ENCODE measurements around the gene ARMH1.
A peak's percentile ranks its signal among the peaks of the same experiment; 100 is the strongest.

ARMH1 gene

DNA sequence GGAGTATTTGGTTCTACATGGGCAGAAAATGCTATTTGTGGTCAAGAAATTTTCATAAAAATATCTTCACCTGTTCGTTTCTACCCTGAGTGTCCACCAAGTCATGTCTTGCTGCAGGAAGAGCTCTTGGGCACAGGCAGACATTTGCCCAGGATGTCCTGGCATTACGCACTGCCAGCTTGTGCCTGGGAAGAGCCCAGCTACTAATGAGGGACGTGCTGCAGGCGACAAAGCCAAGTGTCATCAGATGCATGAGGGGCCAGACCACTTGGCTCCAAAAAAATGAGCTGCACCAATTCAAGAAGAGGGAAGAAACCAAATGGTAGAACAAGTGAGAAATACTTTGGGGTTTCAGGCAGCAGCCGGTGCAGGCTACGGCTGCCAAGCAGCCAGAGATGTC, 43.6 kb downstream of the ARMH1 start:
- no peaks in the 10 kb centered on the region for H3K9me3 ChIP-seq (ENCODE audit: low read length)
- no peaks in the 10 kb centered on the region for H3K4me1 ChIP-seq (ENCODE audit: insufficient read depth, low read length)
- no peak overlapping the region for H3K4me3 ChIP-seq (ENCODE audit: low read length)
- no peaks in the 10 kb centered on the region for H3K27me3 ChIP-seq (ENCODE audit: insufficient read depth, low read length)
- H3K36me3 ChIP-seq (ENCODE audit: insufficient read depth, low read length) = no peaks in the 10 kb centered on the region
- no peak overlapping the region for H2AFZ ChIP-seq (ENCODE audit: low read depth, low read length)

DNA sequence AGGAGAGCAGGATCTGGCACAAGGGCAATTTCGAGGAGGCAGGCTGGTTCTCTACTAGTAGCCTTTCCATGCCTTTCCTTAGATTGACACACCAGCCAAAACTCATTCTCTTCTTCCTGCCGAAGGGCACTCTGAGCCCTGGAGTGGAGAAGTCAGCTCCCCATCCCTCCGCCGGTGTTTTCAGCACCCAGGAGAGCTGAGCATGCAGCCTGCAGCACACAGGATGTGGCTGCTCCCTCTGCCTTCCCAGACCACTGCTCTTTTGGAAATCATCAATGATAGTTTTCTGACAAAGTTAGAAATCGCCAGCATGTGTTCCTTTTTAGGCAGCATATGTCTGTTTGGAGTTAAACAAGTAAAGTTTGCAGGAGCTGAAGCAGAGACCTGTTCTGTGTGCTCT, 44.8 kb downstream of the ARMH1 start:
- no peaks in the 10 kb centered on the region for H3K27me3 ChIP-seq (ENCODE audit: insufficient read depth, low read length)
- H2AFZ ChIP-seq (ENCODE audit: low read depth, low read length) = no peak overlapping the region

DNA sequence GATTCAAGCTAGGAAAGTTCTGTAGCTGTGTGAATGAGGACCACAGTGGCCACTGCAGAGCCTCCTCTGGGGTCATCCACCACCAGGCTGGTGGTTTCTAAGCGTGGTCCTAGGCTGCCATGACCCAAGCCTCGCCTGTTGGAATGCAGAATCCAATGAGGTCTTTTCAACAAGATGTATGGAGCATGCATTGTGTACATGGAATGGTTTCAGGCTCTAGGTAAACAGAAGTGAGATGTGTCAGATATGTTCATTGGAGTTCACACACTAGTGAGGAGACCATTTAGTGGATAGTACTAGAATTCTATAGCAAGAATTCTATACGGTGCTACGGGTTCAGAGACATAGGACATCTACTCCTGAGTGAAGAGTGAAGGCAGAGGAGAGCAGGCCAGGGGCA, 45.8 kb downstream of the ARMH1 start:
- Histone ChIP-seq H2AFZ (ENCODE audit: low read depth, low read length) (no peak overlapping the region), H3K27me3 (ENCODE audit: insufficient read depth, low read length) (no peaks in the 10 kb centered on the region), H3K9me3 (ENCODE audit: low read length) (no peaks in the 10 kb centered on the region), H3K36me3 (ENCODE audit: insufficient read depth, low read length) (no peaks in the 10 kb centered on the region), H3K4me1 (ENCODE audit: insufficient read depth, low read length) (no peaks in the 10 kb centered on the region), H3K4me3 (ENCODE audit: low read length) (no peak overlapping the region)

More for the DNA sequence above, 44.8 kb downstream of the ARMH1 start:
- H3K36me3 ChIP-seq (ENCODE audit: insufficient read depth, low read length) = no peaks in the 10 kb centered on the region
- no peaks in the 10 kb centered on the region for H3K4me1 ChIP-seq (ENCODE audit: insufficient read depth, low read length)
- no peak overlapping the region for H3K4me3 ChIP-seq (ENCODE audit: low read length)
- no peaks in the 10 kb centered on the region for H3K9me3 ChIP-seq (ENCODE audit: low read length)

DNA sequence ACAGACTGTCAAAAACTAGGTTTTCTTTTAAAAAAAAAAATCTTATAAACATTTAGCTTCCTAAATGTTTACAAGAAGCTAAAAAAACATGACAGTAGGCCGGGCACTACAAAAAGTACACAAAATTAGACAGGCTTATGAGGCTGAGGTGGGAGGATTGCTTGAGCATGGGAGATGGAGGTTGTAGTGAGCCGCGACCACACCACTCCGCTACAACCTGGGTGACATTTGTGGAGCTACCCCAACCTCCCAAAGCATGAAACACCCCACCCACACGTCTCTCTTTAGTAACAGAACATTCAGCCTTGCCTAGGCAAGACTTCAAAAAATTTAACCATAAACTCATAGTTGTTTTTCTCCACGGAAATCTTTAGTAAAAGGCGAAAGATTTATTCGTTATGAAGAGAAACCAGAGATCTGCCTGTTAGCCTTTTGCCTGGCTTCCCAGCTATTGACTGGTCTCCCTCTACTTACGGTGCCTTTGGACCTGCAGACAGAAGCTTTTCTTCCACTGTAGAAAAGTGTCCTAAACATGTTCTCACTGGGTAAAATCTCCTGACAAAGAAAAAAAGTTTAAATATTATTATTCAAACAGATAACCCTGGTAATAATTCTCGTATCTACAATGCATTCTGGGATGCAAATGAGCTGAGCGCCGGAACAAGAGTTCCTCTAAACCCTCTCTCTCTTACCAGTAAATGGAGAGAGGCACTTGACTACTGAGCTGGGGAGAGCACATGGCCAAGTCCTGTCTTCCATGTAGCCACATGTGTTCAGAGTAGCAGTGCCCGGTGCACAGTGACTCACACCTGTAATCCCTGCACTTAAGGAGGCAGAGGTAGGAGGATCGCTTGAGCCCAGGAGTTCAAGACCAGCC, 47.2 kb downstream of the ARMH1 start:
- H3K9me3 ChIP-seq (ENCODE audit: low read length) = no peaks in the 10 kb centered on the region
- H3K4me1 ChIP-seq (ENCODE audit: insufficient read depth, low read length) = no peaks in the 10 kb centered on the region
- no peaks in the 10 kb centered on the region for H3K27me3 ChIP-seq (ENCODE audit: insufficient read depth, low read length)
- no peak overlapping the region for H2AFZ ChIP-seq (ENCODE audit: low read depth, low read length)
- H3K36me3 ChIP-seq (ENCODE audit: insufficient read depth, low read length) = no peaks in the 10 kb centered on the region
- no peak overlapping the region for H3K4me3 ChIP-seq (ENCODE audit: low read length)

DNA sequence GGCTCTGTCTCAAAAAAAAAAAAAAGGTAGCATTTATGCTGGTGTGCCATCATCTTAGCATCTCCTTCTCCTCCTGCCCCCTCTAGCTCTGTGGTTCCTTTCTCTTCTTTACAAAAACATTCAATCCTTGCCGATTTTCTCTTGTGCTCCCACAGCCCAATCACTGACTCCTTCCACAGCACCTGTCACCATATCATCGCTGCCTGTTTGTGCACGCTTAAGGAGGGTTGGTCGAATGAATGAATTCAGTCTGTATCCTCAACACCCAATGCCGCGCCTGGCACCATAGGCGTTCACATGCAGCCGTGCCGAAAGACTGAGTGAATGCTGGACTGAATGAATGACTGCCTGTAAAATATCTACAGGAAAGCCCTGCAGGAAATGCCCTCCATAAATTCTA, 48.5 kb downstream of the ARMH1 start:
- Histone ChIP-seq H3K4me1 (ENCODE audit: insufficient read depth, low read length) (no peaks in the 10 kb centered on the region), H3K36me3 (ENCODE audit: insufficient read depth, low read length) (no peaks in the 10 kb centered on the region), H3K9me3 (ENCODE audit: low read length) (no peaks in the 10 kb centered on the region), H2AFZ (ENCODE audit: low read depth, low read length) (no peak overlapping the region), H3K4me3 (ENCODE audit: low read length) (no peak overlapping the region), H3K27me3 (ENCODE audit: insufficient read depth, low read length) (no peaks in the 10 kb centered on the region)

DNA sequence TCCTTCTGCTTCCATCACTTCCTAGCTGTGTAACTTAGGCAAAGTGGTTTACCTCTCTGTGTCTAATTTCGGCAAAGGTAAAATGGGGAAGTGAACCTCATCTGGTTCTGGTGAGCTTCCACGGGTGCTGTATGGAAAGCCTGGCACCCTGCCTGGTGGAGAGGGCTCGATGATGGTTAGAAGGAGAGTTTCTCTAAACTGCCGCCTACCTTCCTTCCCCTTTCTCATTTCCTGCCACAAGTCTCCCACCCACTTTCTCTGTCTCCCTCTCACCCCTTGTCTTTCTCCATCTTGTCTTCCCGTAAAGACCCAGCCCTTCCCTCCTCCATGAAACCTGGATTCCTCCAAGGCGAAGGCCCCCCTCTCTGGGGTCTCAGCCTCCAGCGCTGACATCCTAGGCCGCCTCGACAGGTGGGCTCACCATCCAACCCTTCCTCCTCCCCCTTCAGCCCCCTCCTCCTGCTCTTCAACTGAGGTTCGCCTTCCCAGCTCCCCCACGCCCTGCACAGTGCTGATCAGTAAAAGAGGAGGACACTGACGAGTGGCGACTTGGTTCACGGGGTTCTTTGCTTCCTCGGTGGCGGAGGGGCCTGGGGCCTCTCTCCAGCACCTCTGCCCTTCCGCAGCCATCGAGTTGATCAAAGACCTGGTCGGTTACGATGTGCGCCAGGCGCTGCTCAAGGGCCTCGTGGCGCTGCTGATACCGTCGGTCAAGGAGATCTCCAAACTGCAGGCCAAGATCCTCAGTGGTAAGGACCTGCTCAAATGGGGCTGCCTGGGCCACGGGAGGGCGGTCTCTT, 49.2 kb downstream of the ARMH1 start:
- Histone ChIP-seq H2AFZ (ENCODE audit: low read depth, low read length) (no peak overlapping the region), H3K4me1 (ENCODE audit: insufficient read depth, low read length) (no peaks in the 10 kb centered on the region)

DNA sequence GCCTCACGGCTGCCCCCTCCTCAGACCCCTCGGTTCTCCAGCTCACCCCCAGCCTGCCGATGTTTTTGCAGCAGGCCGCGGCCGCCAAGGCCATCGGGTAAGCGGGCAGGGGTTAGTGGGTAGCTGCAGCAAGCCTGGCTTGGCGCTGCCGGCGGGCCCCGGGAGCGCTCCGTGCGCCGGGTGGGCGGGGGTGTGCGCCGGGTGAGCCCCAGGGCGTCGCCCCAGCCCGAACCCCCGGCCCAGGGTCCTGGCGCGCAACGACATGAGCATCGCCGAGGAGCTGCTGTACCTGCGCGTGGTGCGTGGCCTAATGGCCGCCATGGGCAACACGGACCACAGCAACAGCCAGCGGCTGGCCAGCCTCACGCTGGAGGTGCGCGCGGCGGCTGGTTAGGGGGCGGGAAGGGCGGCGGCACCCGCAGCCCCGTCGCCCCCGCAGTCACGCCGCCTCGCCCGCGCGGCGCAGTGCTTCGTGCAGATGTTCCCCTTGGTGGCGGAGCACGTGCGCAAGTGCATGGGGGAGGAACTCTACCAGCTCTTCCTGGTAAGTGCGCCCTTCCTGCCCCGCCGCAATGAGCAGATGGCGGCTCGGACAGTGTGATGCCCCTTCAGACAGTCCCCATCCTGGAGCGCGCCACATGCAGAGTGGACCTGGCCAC, 49.9 kb downstream of the ARMH1 start:
- no peaks in the 10 kb centered on the region for H3K9me3 ChIP-seq (ENCODE audit: low read length)
- H3K4me1 ChIP-seq (ENCODE audit: insufficient read depth, low read length) = no peaks in the 10 kb centered on the region
- no peak overlapping the region for H3K4me3 ChIP-seq (ENCODE audit: low read length)
- H3K27me3 ChIP-seq (ENCODE audit: insufficient read depth, low read length) = no peaks in the 10 kb centered on the region
- H3K36me3 ChIP-seq (ENCODE audit: insufficient read depth, low read length) = no peaks in the 10 kb centered on the region
- no peak overlapping the region for H2AFZ ChIP-seq (ENCODE audit: low read depth, low read length)

More for the DNA sequence above, 49.2 kb downstream of the ARMH1 start:
- H3K27me3 ChIP-seq (ENCODE audit: insufficient read depth, low read length) = no peaks in the 10 kb centered on the region
- no peaks in the 10 kb centered on the region for H3K9me3 ChIP-seq (ENCODE audit: low read length)
- no peaks in the 10 kb centered on the region for H3K36me3 ChIP-seq (ENCODE audit: insufficient read depth, low read length)
- no peak overlapping the region for H3K4me3 ChIP-seq (ENCODE audit: low read length)

DNA sequence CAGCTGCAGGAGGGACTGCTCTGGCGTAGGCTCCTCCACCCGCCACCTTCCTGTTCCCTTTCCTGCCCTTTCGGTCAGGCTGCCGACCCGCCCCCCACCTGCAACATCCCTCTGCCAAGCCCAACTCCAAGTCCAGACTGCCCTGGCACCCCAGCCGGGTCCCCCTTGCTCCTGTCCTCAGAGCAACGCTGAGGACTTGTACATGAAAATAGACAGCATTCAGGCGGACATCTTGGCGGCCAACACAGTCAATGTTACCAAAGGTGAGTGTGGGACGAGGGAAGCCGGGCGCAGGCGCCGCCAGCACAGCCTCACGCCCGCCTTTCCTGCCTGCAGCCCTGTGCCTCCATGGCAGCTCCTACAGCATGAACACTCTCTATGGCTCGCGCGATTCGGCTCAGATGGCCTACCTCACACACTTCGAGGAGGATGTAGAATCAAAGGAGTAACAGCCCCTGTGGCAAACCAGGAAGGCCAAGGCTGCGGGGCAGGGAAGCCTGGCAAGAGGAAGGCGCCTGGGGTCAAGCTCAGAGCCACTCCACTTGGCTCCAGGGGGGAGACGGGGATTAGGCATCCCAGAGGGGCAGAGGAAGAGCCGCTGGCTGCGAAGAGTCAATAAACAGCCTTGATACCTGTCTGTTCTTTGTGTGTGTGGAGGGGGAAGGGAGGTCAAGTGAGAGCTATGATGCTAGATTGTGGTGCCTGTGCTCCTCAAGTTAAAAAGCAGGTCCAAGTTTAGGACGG, 50.6 kb downstream of the ARMH1 start:
- Histone ChIP-seq H3K36me3 (ENCODE audit: insufficient read depth, low read length) (no peaks in the 10 kb centered on the region), H3K4me3 (ENCODE audit: low read length) (no peak overlapping the region), H3K9me3 (ENCODE audit: low read length) (no peaks in the 10 kb centered on the region), H3K4me1 (ENCODE audit: insufficient read depth, low read length) (peaks cover 2% of the 10 kb centered on the region), H3K27me3 (ENCODE audit: insufficient read depth, low read length) (no peaks in the 10 kb centered on the region), H2AFZ (ENCODE audit: low read depth, low read length) (no peak overlapping the region)

DNA sequence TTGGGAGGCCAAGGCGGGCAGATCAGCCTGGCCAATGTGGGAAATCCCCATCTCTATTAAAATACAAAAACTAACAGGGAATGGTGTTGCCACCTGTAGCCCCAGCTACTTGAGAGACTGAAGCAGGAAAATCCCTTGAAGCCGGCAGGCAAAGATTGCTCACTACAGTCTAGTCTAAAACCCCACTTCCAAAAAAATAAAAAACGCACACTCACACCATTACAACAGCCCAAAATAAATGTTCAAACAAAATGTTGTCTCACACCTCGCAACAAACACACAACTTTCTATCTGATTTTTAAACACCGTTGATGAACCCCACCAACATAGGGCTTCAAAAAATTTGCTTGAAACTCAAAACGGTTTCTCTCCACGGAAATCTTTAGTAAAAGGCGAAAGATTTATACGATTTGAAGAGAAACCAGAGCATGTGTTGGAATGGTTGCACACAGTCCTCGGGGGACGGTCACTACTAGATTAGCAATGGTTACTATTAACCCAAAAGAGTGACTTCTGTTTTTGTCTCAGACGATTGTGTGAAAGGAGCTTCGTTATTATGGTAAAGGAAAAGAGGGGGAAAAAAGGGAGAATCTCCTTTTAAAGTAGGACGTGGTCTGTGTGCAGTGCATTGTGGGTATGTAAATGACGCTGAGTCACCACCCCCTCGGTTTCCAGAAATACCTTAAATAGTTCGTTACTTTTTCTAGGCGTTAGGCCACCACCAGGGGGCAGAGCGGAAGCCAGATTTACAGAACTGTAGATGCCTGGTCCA, 56.4 kb downstream of the ARMH1 start, which contains the start of gene RNU5D-1:
Gene RNU5D-1, minus strand, starts transcription at position 430 of the 772 bp plus-strand sequence.
- Histone ChIP-seq H3K36me3 (ENCODE audit: insufficient read depth, low read length) (no peaks in the 10 kb centered on the region), H3K4me1 (ENCODE audit: insufficient read depth, low read length) (peaks cover 5% of the 10 kb centered on the region), H3K9me3 (ENCODE audit: low read length) (no peaks in the 10 kb centered on the region), H2AFZ (ENCODE audit: low read depth, low read length) (peak within 1 kb of the TSS; percentile 39), H3K4me3 (ENCODE audit: low read length) (peak within 1 kb of the TSS; percentile 21), H3K27me3 (ENCODE audit: insufficient read depth, low read length) (no peaks in the 10 kb centered on the region)

DNA sequence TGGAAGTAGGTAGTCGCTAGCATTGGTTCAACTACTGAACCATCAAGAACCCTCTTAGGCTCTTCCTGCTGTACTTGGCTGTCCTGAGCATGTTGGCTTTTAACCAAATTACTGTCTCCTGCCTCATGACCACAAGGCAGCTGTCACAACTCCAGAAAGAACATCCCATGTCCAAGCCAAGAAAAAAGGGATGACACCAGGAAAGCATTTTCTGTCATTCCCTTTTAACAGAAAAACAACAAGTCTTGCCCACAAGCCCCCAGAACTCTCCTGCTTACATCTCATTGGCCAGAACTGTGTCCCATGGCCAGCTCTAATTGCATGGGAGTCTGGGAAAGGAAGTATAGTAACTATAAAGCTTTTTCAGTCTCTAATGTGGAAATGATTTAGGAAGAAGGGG, 58.9 kb downstream of the ARMH1 start:
- Histone ChIP-seq H2AFZ (ENCODE audit: low read depth, low read length) (no peak overlapping the region), H3K27me3 (ENCODE audit: insufficient read depth, low read length) (no peaks in the 10 kb centered on the region), H3K9me3 (ENCODE audit: low read length) (no peaks in the 10 kb centered on the region), H3K4me3 (ENCODE audit: low read length) (no peak overlapping the region), H3K4me1 (ENCODE audit: insufficient read depth, low read length) (peaks cover 5% of the 10 kb centered on the region), H3K36me3 (ENCODE audit: insufficient read depth, low read length) (no peaks in the 10 kb centered on the region)

DNA sequence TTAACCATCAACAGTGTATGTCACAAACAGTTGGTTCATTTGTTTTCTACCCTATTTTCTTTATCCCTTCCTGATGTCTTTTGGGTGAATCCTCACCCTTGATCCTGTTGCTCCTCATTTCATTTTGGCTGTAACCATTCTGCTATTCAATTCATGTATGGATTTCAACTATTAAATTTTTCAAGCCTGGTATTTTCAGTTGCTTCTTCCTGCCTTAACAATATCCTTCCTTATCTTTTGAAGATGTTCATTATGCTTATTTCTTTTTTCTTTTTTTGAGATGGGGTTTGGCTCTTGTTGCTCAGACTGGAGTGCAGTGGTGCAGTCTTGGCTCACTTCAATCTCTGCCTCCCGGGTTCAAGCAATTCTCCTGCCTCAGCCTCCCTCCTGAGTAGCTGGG, 59.3 kb downstream of the ARMH1 start:
- Histone ChIP-seq H3K4me1 (ENCODE audit: insufficient read depth, low read length) (peaks cover 5% of the 10 kb centered on the region), H3K4me3 (ENCODE audit: low read length) (no peak overlapping the region), H3K27me3 (ENCODE audit: insufficient read depth, low read length) (no peaks in the 10 kb centered on the region), H3K9me3 (ENCODE audit: low read length) (no peaks in the 10 kb centered on the region), H3K36me3 (ENCODE audit: insufficient read depth, low read length) (no peaks in the 10 kb centered on the region), H2AFZ (ENCODE audit: low read depth, low read length) (no peak overlapping the region)

DNA sequence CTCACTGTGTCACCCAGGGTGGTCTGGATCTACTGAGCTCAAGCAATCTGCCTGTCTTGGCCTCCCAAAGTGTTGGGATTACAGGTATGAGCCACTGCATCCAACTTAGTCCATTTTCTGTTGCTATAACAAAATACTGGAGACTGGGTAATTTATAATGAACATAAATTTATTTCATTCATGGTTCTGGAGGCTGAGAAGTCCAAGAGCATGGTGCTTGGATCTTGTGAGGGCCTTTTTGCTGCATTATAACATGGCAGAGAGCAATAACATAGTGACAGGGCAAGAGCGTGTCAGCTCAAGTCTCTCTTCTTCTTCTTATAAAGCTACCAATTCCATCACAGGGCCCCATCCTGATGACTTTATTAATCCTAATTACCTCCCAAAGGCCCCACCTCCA, 61.5 kb downstream of the ARMH1 start:
- no peak overlapping the region for H3K4me3 ChIP-seq (ENCODE audit: low read length)
- no peaks in the 10 kb centered on the region for H3K9me3 ChIP-seq (ENCODE audit: low read length)
- H2AFZ ChIP-seq (ENCODE audit: low read depth, low read length) = no peak overlapping the region
- H3K36me3 ChIP-seq (ENCODE audit: insufficient read depth, low read length) = no peaks in the 10 kb centered on the region
- H3K27me3 ChIP-seq (ENCODE audit: insufficient read depth, low read length) = no peaks in the 10 kb centered on the region
- H3K4me1 ChIP-seq (ENCODE audit: insufficient read depth, low read length) = peaks cover 13% of the 10 kb centered on the region

All from neuron (in vitro differentiated cells).